Activated CD4-positive, alpha-beta T cell treated with anti-CD3 and anti-CD28 coated beads for 4 hours (primary cell): ENCODE data around the gene SEMA5A.

Experiments
- DNase-seq, 2 donors: peaks; one replicate each; pipeline ENCODE4 v3.0.0-alpha.2; 2020

SEMA5A gene

GRCh38 chr5:9507974-9508373, 37.9 kb downstream of the SEMA5A start:
- no peak for DNase-seq

- DNase-seq, result no peak
These were observed 40.6 kb downstream of the SEMA5A start for GRCh38 chr5:9505225-9505624.

GRCh38 chr5:9502864-9503263, 43.0 kb downstream of the SEMA5A start:
- DNase-seq, result no peak

GRCh38 chr5:9502050-9502834, 43.6 kb downstream of the SEMA5A start:
- DNase-seq, result no peak

GRCh38 chr5:9500625-9501024, 45.2 kb downstream of the SEMA5A start:
- no peak for DNase-seq

- DNase-seq, result no peak
These were observed 45.7 kb downstream of the SEMA5A start for GRCh38 chr5:9500193-9500592.

GRCh38 chr5:9499498-9499876, 46.4 kb downstream of the SEMA5A start:
- no peak for DNase-seq

- no peak for DNase-seq
These were observed 47.1 kb downstream of the SEMA5A start for GRCh38 chr5:9498541-9499497.

- DNase-seq, result no peak
These were observed 48.5 kb downstream of the SEMA5A start for GRCh38 chr5:9497347-9497746.

- no peak for DNase-seq
These were observed 49.1 kb downstream of the SEMA5A start for GRCh38 chr5:9496801-9497200.

GRCh38 chr5:9495121-9495520, 50.8 kb downstream of the SEMA5A start:
- DNase-seq, result no peak

- no peak for DNase-seq
These were observed 51.6 kb downstream of the SEMA5A start for GRCh38 chr5:9494301-9494700.

GRCh38 chr5:9490494-9491097, 55.3 kb downstream of the SEMA5A start:
- DNase-seq, result no peak

- no peak for DNase-seq
These were observed 62.1 kb downstream of the SEMA5A start for GRCh38 chr5:9483779-9484178.

GRCh38 chr5:9483243-9483642, 62.6 kb downstream of the SEMA5A start:
- DNase-seq, result no peak

GRCh38 chr5:9482381-9482780, 63.5 kb downstream of the SEMA5A start:
- DNase-seq, result no peak

GRCh38 chr5:9480499-9480898, 65.4 kb downstream of the SEMA5A start:
- no peak for DNase-seq

- DNase-seq, result no peak
These were observed 65.9 kb downstream of the SEMA5A start for GRCh38 chr5:9479990-9480389.

GRCh38 chr5:9479361-9479760, 66.5 kb downstream of the SEMA5A start:
- DNase-seq, result no peak

- DNase-seq, result no peak
These were observed 68.3 kb downstream of the SEMA5A start for GRCh38 chr5:9477537-9477936.

GRCh38 chr5:9474219-9475002, 71.5 kb downstream of the SEMA5A start:
- no peak for DNase-seq

- DNase-seq, result no peak
These were observed 72.3 kb downstream of the SEMA5A start for GRCh38 chr5:9473624-9474023.

GRCh38 chr5:9470410-9470809, 75.5 kb downstream of the SEMA5A start:
- no peak for DNase-seq
